IMR-90 (cell line): ENCODE measurements around the gene TDRD12. TPM values are rescaled to one million over a fixed set of nuclear protein-coding genes. Genes with fewer than 3 reads are reported as not detected.

ENCODE experiments used
- ATAC-seq: fragments of 200-7000 bp; cut with Tn5 transposase; 2 replicates; pipeline ENCODE4 v1.9.1; 2020; ENCODE audit warnings: low read depth, mild to moderate bottlenecking, moderate library complexity
- BruUV-seq: library from RNA; stranded (reverse); fragments of 400-500 nt; replicated peaks from 2 replicates; lab custom pipeline; 2021; lab: Mats Ljungman, UMichigan
- CTCF ChIA-PET: fragments of 300-600 bp; formaldehyde crosslinking; extraction: SDS; loops from one replicate; lab custom pipeline; 2021; ENCODE audit warnings: antibody characterized with exemption; lab: Yijun Ruan, JAX
- POLR2A ChIA-PET: fragments of 300-600 bp; sonication (Branson Sonifier 250); formaldehyde crosslinking; loops from one replicate; lab custom pipeline; 2022; ENCODE audit warnings: antibody characterized with exemption; ENCODE audit not compliant: unreplicated experiment; lab: Charles Lee
- DNase-seq: peaks from one replicate; pipeline ENCODE4 v3.0.0; 2013
- H2AFZ ChIP-seq: replicated peaks from 2 replicates; pipeline ENCODE3; 2013; ENCODE audit warnings: low read length, mild to moderate bottlenecking; ENCODE audit not compliant: poor library complexity
- H2AK5ac ChIP-seq: 2 replicates; pipeline ENCODE4 v1.6.1; 2013; ENCODE audit warnings: low read depth, low read length, inconsistent platforms
- H2AK9ac ChIP-seq: replicated peaks from 2 replicates; pipeline ENCODE3; 2013; ENCODE audit warnings: mild to moderate bottlenecking, low read depth, low read length, moderate library complexity; ENCODE audit not compliant: poor library complexity
- H2BK120ac ChIP-seq: 2 replicates; pipeline ENCODE4 v1.6.1; 2013; ENCODE audit warnings: low read depth, low read length, inconsistent platforms
- H2BK15ac ChIP-seq: 3 replicates; pipeline ENCODE4 v1.6.1; 2013; ENCODE audit warnings: low read depth, low read length, inconsistent platforms
- H2BK20ac ChIP-seq: 2 replicates; pipeline ENCODE4 v1.6.1; 2013; ENCODE audit warnings: low read depth, mild to moderate bottlenecking, inconsistent platforms, low read length, moderate library complexity
- H2BK5ac ChIP-seq: 2 replicates; pipeline ENCODE4 v1.6.1; 2013; ENCODE audit warnings: mild to moderate bottlenecking, low read depth, low read length, inconsistent platforms; ENCODE audit not compliant: poor library complexity, severe bottlenecking
- H3K14ac ChIP-seq: replicated peaks from 2 replicates; pipeline ENCODE4 v1.6.1; 2013; ENCODE audit warnings: low read depth, low read length, inconsistent platforms
- H3K18ac ChIP-seq: 2 replicates; pipeline ENCODE4 v1.6.1; 2013; ENCODE audit warnings: low read depth, low read length, control low read depth
- H3K23ac ChIP-seq: 2 replicates; pipeline ENCODE4 v1.6.1; 2013; ENCODE audit warnings: low read depth, low read length, inconsistent platforms
- H3K27ac ChIP-seq: 2 replicates; pipeline ENCODE4 v1.5.1; 2013; ENCODE audit warnings: mild to moderate bottlenecking, control low read depth, low read length; ENCODE audit not compliant: insufficient read depth
- H3K27me3 ChIP-seq: 2 replicates; pipeline ENCODE4 v1.6.1; 2013; ENCODE audit warnings: low read length; ENCODE audit not compliant: control insufficient read depth, insufficient read depth
- H3K36me3 ChIP-seq: 2 replicates; pipeline ENCODE4 v1.6.1; 2013; ENCODE audit warnings: low read length, mixed read lengths; ENCODE audit not compliant: control insufficient read depth, insufficient read depth
- H3K4ac ChIP-seq: 2 replicates; pipeline ENCODE4 v1.6.1; 2013; ENCODE audit warnings: low read depth, low read length, inconsistent platforms
- H3K4me1 ChIP-seq: 2 replicates; pipeline ENCODE4 v1.6.1; 2013; ENCODE audit warnings: low read length, mixed read lengths; ENCODE audit not compliant: control insufficient read depth, insufficient read depth
- H3K4me2 ChIP-seq: 2 replicates; pipeline ENCODE4 v1.6.1; 2013; ENCODE audit warnings: low read depth, mild to moderate bottlenecking, control low read depth, low read length, moderate library complexity
- H3K4me3 ChIP-seq: 2 replicates; pipeline ENCODE4 v1.5.1; 2013; ENCODE audit warnings: low read depth, mild to moderate bottlenecking, control low read depth, low read length, moderate library complexity; ENCODE audit not compliant: insufficient read depth
- H3K56ac ChIP-seq: 2 replicates; pipeline ENCODE4 v1.6.1; 2013; ENCODE audit warnings: low read length, inconsistent platforms; ENCODE audit not compliant: insufficient read depth; ENCODE audit errors: extremely low read depth
- H3K79me1 ChIP-seq, 2 experiments: 2 replicates each; pipeline ENCODE4 v1.6.1; 2013; ENCODE audit warnings: low read length in 2 of 2, inconsistent platforms in 1 of 2, low read depth in 1 of 2
- H3K9ac ChIP-seq: 2 replicates; pipeline ENCODE4 v1.6.1; 2013; ENCODE audit warnings: low read depth, low read length, control low read depth
- H3K9me1 ChIP-seq: 2 replicates; pipeline ENCODE4 v1.6.1; 2013; ENCODE audit warnings: low read length, inconsistent platforms; ENCODE audit not compliant: insufficient read depth
- H3K9me3 ChIP-seq: 2 replicates; pipeline ENCODE4 v1.6.1; 2013; ENCODE audit warnings: low read length; ENCODE audit not compliant: control insufficient read depth, insufficient read depth
- H4K20me1 ChIP-seq: 2 replicates; pipeline ENCODE4 v1.6.1; 2013; ENCODE audit warnings: low read length, inconsistent platforms; ENCODE audit not compliant: insufficient read depth
- H4K5ac ChIP-seq: 2 replicates; pipeline ENCODE4 v1.6.1; 2013; ENCODE audit warnings: mild to moderate bottlenecking, low read depth, low read length, control low read depth
- H4K8ac ChIP-seq, 2 experiments: 2 replicates each; pipeline ENCODE4 v1.6.1; 2013; ENCODE audit warnings: low read depth in 2 of 2, low read length in 2 of 2, control low read depth in 1 of 2, inconsistent platforms in 1 of 2
- H4K91ac ChIP-seq: 2 replicates; pipeline ENCODE4 v1.6.1; 2013; ENCODE audit warnings: low read depth, low read length, inconsistent platforms; ENCODE audit not compliant: insufficient read depth
- MAZ ChIP-seq: IDR thresholded peaks from 2 replicates; pipeline ENCODE4 v1.6.1; 2012; ENCODE audit warnings: low read depth, mild to moderate bottlenecking, low read length, improper control_type of control experiment, moderate library complexity, borderline replicate concordance
- WGBS, 2 experiments: methylation state at CpG; one replicate each; pipeline versions ENCODE4 v1.1.5 to v1.1.7; 2013; ENCODE audit warnings: missing lambda C conversion rate in 2 of 2; ENCODE audit not compliant: insufficient read length in 1 of 2; ENCODE audit errors: extremely low coverage in 2 of 2; 5-methylcytosine and 5-hydroxymethylcytosine counted together
- dilution Hi-C: fragments of 300-500 bp; cut with HindIII; formaldehyde crosslinking; loops from one replicate; pipeline ENCODE4 v1.14.3; 2018; ENCODE audit warnings: low sequenced_read_pairs; ENCODE audit not compliant: unreplicated experiment
- in situ Hi-C: fragments of 300-500 bp; cut with MboI; formaldehyde crosslinking; loops from 3 replicates; pipeline ENCODE4 v1.14.3; 2019; ENCODE audit warnings: low sequenced_read_pairs, inconsistent platforms, mixed read lengths
- intact Hi-C: fragments of 100-400 bp; cut with micrococcal nuclease; formaldehyde crosslinking; loops from 2 replicates; pipeline ENCODE4 v1.10.0; 2022
- polyA plus RNA-seq, 3 experiments: library from polyadenylated mRNA; depleted of rRNA; stranded (reverse); fragments of >200 nt; gene quantifications; 2 replicates each; pipeline ENCODE4 v1.2.3, GENCODE V29; 2012; ENCODE audit warnings: low replicate concordance in 1 of 3
- total RNA-seq: library from RNA; depleted of rRNA; stranded (reverse); fragments of >200 nt; gene quantifications from 2 replicates; pipeline ENCODE4 v1.2.3, GENCODE V29; 2012
- TF ChIP-seq, protein P1 (sequence below): fragments of 150-350 bp; IDR thresholded peaks from 2 replicates; pipeline ENCODE4 v1.6.1; 2017; ENCODE audit warnings: mild to moderate bottlenecking, antibody characterized with exemption, low read length, low read depth

The TDRD12 gene
- total and polyA plus RNA-seq, 2 of the 4 experiments (the other 2 are of a cell fraction) = under 0.01 to 0.07 TPM

- no TSS peak for BruUV-seq
- Histone ChIP-seq H2BK120ac (no peak overlapping the region), H3K56ac (no peak overlapping the region), H4K20me1 (no peaks in the 10 kb centered on the region), H2BK15ac (no peak overlapping the region), H3K4me1 (no peaks in the 10 kb centered on the region), H3K27ac (no peak overlapping the region), H3K79me1 (no peaks in the 10 kb centered on the region), H3K9me3 (no peaks in the 10 kb centered on the region), H4K5ac (no peak overlapping the region), H3K27me3 (peaks cover 8% of the 10 kb centered on the region; the same call in 1 of the 2 replicates), H3K23ac (no peak overlapping the region), H3K14ac (no peak overlapping the region), H3K4me2 (no peak overlapping the region), H3K4ac (no peak overlapping the region), H2AFZ (peak overlapping the region; percentile 32), H3K18ac (no peak overlapping the region), H2AK9ac (no peak overlapping the region), H3K4me3 (no peak overlapping the region), H3K9ac (no peak overlapping the region), H2AK5ac (no peak overlapping the region), H2BK5ac (no peak overlapping the region), H3K36me3 (no peaks in the 10 kb centered on the region), H4K91ac (no peak overlapping the region), H3K9me1 (no peaks in the 10 kb centered on the region), H4K8ac (no peak overlapping the region), H2BK20ac (no peak overlapping the region)
- WGBS, 2 experiments = no CpG with 5 or more reads among the region's 15 CpGs
- dilution Hi-C loops = no loop called here
- DNase-seq = no peak
- in situ Hi-C loops = no loop called here
- intact Hi-C loops = no loop called here
- POLR2A ChIA-PET = no interaction called here
- CTCF ChIA-PET = no interaction called here
- no peak for ATAC-seq
- no peak for TF ChIP-seq MAZ
- TF ChIP-seq, protein P1, sequence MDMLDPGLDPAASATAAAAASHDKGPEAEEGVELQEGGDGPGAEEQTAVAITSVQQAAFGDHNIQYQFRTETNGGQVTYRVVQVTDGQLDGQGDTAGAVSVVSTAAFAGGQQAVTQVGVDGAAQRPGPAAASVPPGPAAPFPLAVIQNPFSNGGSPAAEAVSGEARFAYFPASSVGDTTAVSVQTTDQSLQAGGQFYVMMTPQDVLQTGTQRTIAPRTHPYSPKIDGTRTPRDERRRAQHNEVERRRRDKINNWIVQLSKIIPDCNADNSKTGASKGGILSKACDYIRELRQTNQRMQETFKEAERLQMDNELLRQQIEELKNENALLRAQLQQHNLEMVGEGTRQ = peak; percentile 13; the same call in 1 of the 2 replicates
Observed at GRCh38 chr19:32813862-32814425, 94.4 kb downstream of the TDRD12 start.
